Smooth muscle cell (in vitro differentiated cells): ENCODE data around the gene PPP1R3C. TPM values are rescaled to one million over a fixed set of nuclear protein-coding genes. Genes with fewer than 3 reads are reported as not detected.

Source experiments
- DNase-seq: peaks from one replicate; lab custom pipeline; 2025; ENCODE audit not compliant: unreplicated experiment; lab: John Stamatoyannopoulos, UW
- H2AFZ ChIP-seq: fragments of 200-600 bp; sonication (generic); 2 replicates; pipeline ENCODE4 v1.6.0; 2016; ENCODE audit warnings: antibody characterized with exemption, low read depth, mild to moderate bottlenecking
- H3F3A ChIP-seq: fragments of 200-600 bp; sonication (generic); 2 replicates; pipeline ENCODE4 v1.6.0; 2017; ENCODE audit warnings: antibody characterized with exemption, low read depth
- H3K27ac ChIP-seq: fragments of 200-600 bp; sonication (generic); 2 replicates; pipeline ENCODE4 v1.5.1; 2016; ENCODE audit warnings: low read depth, mild to moderate bottlenecking
- H3K27me3 ChIP-seq: fragments of 200-600 bp; sonication (generic); 2 replicates; pipeline ENCODE4 v1.6.1; 2016; ENCODE audit warnings: low read depth, mild to moderate bottlenecking
- H3K36me3 ChIP-seq: fragments of 200-600 bp; sonication (generic); 2 replicates; pipeline ENCODE4 v1.5.1; 2016; ENCODE audit warnings: low read depth
- H3K4me1 ChIP-seq: fragments of 200-600 bp; sonication (generic); 2 replicates; pipeline ENCODE4 v1.5.1; 2016; ENCODE audit warnings: low read depth
- H3K4me2 ChIP-seq: fragments of 200-600 bp; sonication (generic); 2 replicates; pipeline ENCODE4 v1.6.0; 2016; ENCODE audit warnings: mild to moderate bottlenecking
- H3K4me3 ChIP-seq: fragments of 200-600 bp; sonication (generic); 2 replicates; pipeline ENCODE4 v1.5.1; 2016; ENCODE audit warnings: mild to moderate bottlenecking
- H3K79me2 ChIP-seq: fragments of 200-600 bp; sonication (generic); 2 replicates; pipeline ENCODE4 v1.6.0; 2016; ENCODE audit warnings: low read depth, mild to moderate bottlenecking
- H3K9ac ChIP-seq: fragments of 200-600 bp; sonication (generic); 2 replicates; pipeline ENCODE4 v1.6.0; 2016; ENCODE audit warnings: low read depth
- H3K9me3 ChIP-seq: fragments of 200-600 bp; sonication (generic); replicated peaks from 2 replicates; pipeline ENCODE4 v1.5.1; 2016; ENCODE audit warnings: low read depth
- H4K20me1 ChIP-seq: fragments of 200-600 bp; sonication (generic); 2 replicates; pipeline ENCODE4 v1.6.0; 2016; ENCODE audit warnings: low read depth
- WGBS: methylation state at CpG from one replicate; pipeline ENCODE4 v1.1.7; 2016; ENCODE audit warnings: low lambda C conversion rate; 5-methylcytosine and 5-hydroxymethylcytosine counted together
- polyA plus RNA-seq: library from polyadenylated mRNA; unstranded; fragments of >200 nt; fragmentation: Nextera tagmentation; extraction: Ambion mirVana; gene quantifications from 2 replicates; pipeline ENCODE4 v1.2.1, GENCODE V29; 2016
- total RNA-seq: library from RNA; depleted of rRNA; stranded (reverse); fragments of >200 nt; gene quantifications from 2 replicates; pipeline ENCODE4 v1.2.3, GENCODE V29; 2014
- TF ChIP-seq, protein P1 (sequence below): fragments of 200-600 bp; sonication (generic); IDR thresholded peaks from 2 replicates; pipeline ENCODE4 v1.5.1; 2017; ENCODE audit warnings: borderline replicate concordance, mild to moderate bottlenecking, antibody characterized with exemption; ENCODE audit not compliant: insufficient read depth, poor library complexity, severe bottlenecking

PPP1R3C gene
- total and polyA plus RNA-seq, 2 experiments from 2014 or later, result 18.2 to 31.6 TPM

DNA sequence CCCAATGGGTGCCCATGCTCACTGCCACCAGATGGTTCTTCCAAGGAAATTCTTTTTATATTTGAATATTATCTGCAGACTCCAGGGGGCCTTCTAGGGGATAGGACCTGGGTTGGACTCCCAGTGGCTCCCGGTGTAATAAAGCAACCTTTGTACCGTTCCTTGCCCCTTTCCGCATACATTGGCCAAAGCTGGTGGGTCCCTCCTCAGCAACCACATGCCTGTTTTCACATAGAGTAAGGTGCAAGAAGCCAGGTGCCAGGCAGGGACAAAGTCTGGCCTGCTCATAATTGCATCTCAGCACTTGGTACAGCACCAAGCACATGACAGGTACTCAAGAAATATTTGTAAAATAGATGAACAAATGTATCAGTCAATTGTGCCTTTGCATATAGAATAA is 46.4 kb upstream of the PPP1R3C start:
- H3K9me3 ChIP-seq, result no peaks in the 10 kb centered on the region
- DNase-seq, result no peak
- peaks cover 8% of the 10 kb centered on the region for H3K4me1 ChIP-seq
- no peak overlapping the region for H3K9ac ChIP-seq
- no peak overlapping the region for H3K27ac ChIP-seq
- H3K4me3 ChIP-seq, result no peak overlapping the region
- TF ChIP-seq, protein P1, sequence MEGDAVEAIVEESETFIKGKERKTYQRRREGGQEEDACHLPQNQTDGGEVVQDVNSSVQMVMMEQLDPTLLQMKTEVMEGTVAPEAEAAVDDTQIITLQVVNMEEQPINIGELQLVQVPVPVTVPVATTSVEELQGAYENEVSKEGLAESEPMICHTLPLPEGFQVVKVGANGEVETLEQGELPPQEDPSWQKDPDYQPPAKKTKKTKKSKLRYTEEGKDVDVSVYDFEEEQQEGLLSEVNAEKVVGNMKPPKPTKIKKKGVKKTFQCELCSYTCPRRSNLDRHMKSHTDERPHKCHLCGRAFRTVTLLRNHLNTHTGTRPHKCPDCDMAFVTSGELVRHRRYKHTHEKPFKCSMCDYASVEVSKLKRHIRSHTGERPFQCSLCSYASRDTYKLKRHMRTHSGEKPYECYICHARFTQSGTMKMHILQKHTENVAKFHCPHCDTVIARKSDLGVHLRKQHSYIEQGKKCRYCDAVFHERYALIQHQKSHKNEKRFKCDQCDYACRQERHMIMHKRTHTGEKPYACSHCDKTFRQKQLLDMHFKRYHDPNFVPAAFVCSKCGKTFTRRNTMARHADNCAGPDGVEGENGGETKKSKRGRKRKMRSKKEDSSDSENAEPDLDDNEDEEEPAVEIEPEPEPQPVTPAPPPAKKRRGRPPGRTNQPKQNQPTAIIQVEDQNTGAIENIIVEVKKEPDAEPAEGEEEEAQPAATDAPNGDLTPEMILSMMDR, result no peak
- H3K79me2 ChIP-seq, result no peaks in the 10 kb centered on the region
- no peaks in the 10 kb centered on the region for H3K36me3 ChIP-seq
- no peaks in the 10 kb centered on the region for H3K27me3 ChIP-seq
- no peaks in the 10 kb centered on the region for H4K20me1 ChIP-seq
- H3K4me2 ChIP-seq, result no peak overlapping the region
- WGBS, result 94% methylated on average over 3 of the region's 3 CpGs
- H2AFZ ChIP-seq, result no peak overlapping the region
- H3F3A ChIP-seq, result no peaks in the 10 kb centered on the region

DNA sequence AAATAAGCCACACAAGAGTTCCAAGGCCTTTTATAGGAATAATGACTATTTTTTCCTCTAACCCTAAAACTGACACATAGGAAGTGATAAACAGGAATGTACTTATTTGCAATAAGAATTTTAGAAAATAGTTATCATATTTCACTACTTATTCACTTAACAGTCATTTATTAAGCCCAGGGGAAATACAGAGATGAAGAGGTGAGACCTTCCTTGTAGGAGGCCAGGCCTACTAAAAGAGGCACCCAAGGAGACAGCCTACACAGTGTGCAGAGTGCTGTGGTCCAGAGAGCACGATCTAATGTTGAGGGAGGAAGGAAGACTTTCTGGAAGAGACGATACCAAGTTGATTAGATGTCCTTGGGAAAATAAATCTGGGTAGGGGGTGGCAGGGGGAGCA is 45.0 kb upstream of the PPP1R3C start:
- Histone ChIP-seq H3K4me1 (no peaks in the 10 kb centered on the region), H3F3A (no peaks in the 10 kb centered on the region), H3K79me2 (no peaks in the 10 kb centered on the region), H3K9me3 (no peaks in the 10 kb centered on the region), H3K36me3 (no peaks in the 10 kb centered on the region), H3K4me3 (no peak overlapping the region), H3K27ac (no peak overlapping the region), H4K20me1 (no peaks in the 10 kb centered on the region), H2AFZ (no peak overlapping the region), H3K9ac (no peak overlapping the region), H3K27me3 (no peaks in the 10 kb centered on the region), H3K4me2 (no peak overlapping the region)
- no peak for DNase-seq
- TF ChIP-seq, protein P1, result no peak
- 81% methylated on average over 2 of the region's 2 CpGs for WGBS

DNA sequence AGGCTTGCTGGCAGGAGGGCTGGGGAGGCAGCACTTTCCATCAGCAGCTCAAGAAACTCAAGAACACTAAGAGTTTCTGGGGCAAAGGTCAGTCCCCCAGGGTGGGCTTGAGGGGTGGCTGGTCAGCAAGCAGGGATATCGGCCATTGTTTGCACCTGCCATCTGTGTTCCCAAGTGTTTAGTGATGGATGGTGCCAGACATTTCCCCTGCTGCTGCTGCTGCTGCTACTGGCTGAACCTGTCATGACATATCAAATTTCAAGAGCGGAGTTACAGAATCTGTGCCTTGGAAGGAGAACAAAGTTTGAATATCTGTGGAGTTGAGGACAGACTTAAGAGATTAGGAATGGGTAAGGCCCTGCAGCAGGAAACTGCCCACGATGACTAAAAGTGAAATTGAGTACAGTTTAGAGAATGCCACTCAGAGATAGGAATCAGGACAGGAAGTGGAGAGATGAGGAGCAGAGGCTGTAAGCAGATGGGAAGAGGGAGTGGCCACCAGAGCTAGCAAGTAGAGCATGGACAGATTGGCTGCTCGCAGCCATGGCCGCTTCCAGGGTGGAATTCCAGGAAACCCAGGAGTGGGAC is 39.2 kb upstream of the PPP1R3C start:
- peak overlapping the region; percentile 64 for H3K4me2 ChIP-seq
- no peak overlapping the region for H3K27ac ChIP-seq
- no peaks in the 10 kb centered on the region for H3K27me3 ChIP-seq
- no peak for DNase-seq
- H3K9me3 ChIP-seq, result no peaks in the 10 kb centered on the region
- no peaks in the 10 kb centered on the region for H4K20me1 ChIP-seq
- H2AFZ ChIP-seq, result peak overlapping the region; percentile 70
- H3K36me3 ChIP-seq, result no peaks in the 10 kb centered on the region
- peaks cover 8% of the 10 kb centered on the region for H3K4me1 ChIP-seq
- H3K79me2 ChIP-seq, result no peaks in the 10 kb centered on the region
- no peak overlapping the region for H3K4me3 ChIP-seq
- WGBS, result 34% methylated on average over 5 of the region's 5 CpGs
- no peaks in the 10 kb centered on the region for H3F3A ChIP-seq
- no peak overlapping the region for H3K9ac ChIP-seq
- TF ChIP-seq, protein P1, result no peak

DNA sequence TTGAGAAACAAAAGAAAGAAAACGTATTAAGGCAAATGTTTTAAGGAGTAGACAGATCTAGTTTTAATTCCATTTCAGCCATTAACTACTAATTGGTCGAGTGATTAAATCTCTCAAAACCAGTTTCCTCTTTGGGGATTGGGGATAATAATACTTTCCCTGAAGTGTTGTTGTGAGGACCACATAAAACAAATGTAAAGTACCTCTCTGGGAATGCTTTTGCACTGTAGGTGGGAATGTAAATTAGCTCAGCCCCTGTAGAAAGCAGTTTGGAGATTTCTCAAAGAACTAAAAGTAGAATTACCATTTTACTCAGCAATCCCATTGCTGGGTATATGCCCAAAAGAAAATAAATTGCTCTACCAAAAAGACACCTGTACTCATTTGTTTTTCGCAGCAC is 36.0 kb upstream of the PPP1R3C start:
- Histone ChIP-seq H3K9me3 (no peaks in the 10 kb centered on the region), H3K79me2 (no peaks in the 10 kb centered on the region), H3K4me2 (no peak overlapping the region), H3F3A (no peaks in the 10 kb centered on the region), H3K27me3 (no peaks in the 10 kb centered on the region), H3K4me1 (peaks cover 8% of the 10 kb centered on the region), H3K9ac (no peak overlapping the region), H3K27ac (no peak overlapping the region), H2AFZ (no peak overlapping the region), H4K20me1 (no peaks in the 10 kb centered on the region), H3K4me3 (no peak overlapping the region), H3K36me3 (no peaks in the 10 kb centered on the region)
- TF ChIP-seq, protein P1, result no peak
- WGBS, result 61% methylated on average over 3 of the region's 3 CpGs
- no peak for DNase-seq
